ENCODE measurements around the gene ARHGEF28. TPM values are rescaled to one million over a fixed set of nuclear protein-coding genes. Genes with fewer than 3 reads are reported as not detected.

Gene ARHGEF28
- total RNA-seq, 1 experiment from 2014 or later, result 6.1 TPM

- no peak for TF ChIP-seq JUND (IDR thresholded peaks at IDR 0.05)
- no peak for TF ChIP-seq POLR2AphosphoS5 (IDR thresholded peaks at IDR 0.05; ENCODE audit: low read depth, low read length)
- no peak for TF ChIP-seq ATF3 (IDR thresholded peaks at IDR 0.05)
- TF ChIP-seq MAX (IDR thresholded peaks at IDR 0.05), result no peak
- no peak for TF ChIP-seq EZH2phosphoT487 (IDR thresholded peaks at IDR 0.05; ENCODE audit: borderline replicate concordance)
- TF ChIP-seq ELF1 (IDR thresholded peaks at IDR 0.05; ENCODE audit: borderline replicate concordance, low read depth), result no peak
- TF ChIP-seq SRF (IDR thresholded peaks at IDR 0.05; ENCODE audit: low read depth), result no peak
- TF ChIP-seq CBX3 (IDR thresholded peaks at IDR 0.05; ENCODE audit: low read depth), result no peak
- no peak for TF ChIP-seq ZNF274 (IDR thresholded peaks at IDR 0.05; ENCODE audit: low read depth, low read length)
- TF ChIP-seq CTCF (IDR thresholded peaks at IDR 0.05 in 2 of 3, conservative IDR thresholded peaks at IDR 0.05 in 1 of 3; ENCODE audit: borderline replicate concordance in 1 of 3, insufficient read depth in 1 of 3, low read depth in 2 of 3, low read length in 2 of 3), result no peak
- no peak for TF ChIP-seq YY1 (IDR thresholded peaks at IDR 0.05; ENCODE audit: extremely low read depth, insufficient replicate concordance, low read depth, low read length)
- no peak for TF ChIP-seq FOSL1 (IDR thresholded peaks at IDR 0.05; ENCODE audit: low read depth)
- TF ChIP-seq TCF7L2 (IDR thresholded peaks at IDR 0.05; ENCODE audit: borderline replicate concordance, extremely low read depth, insufficient read depth, insufficient read length), result no peak
- TF ChIP-seq REST (IDR thresholded peaks at IDR 0.05; ENCODE audit: low read depth), result no peak
- TF ChIP-seq SIN3A (IDR thresholded peaks at IDR 0.05; ENCODE audit: low read depth), result no peak
- TF ChIP-seq POLR2A (IDR thresholded peaks at IDR 0.05; ENCODE audit: borderline replicate concordance, extremely low read depth, insufficient read depth, insufficient read length), result no peak
- DNase-seq (ENCODE audit: low read depth, low spot score) (no peak), ATAC-seq (no peak)
- intact Hi-C loops (cut with micrococcal nuclease), result no loop called here
- H3K79me2 ChIP-seq (ENCODE audit: insufficient read depth, low read length), result no peaks in the 10 kb centered on the region
- ChIA-PET POLR2A (no interaction called here), RAD21 (ENCODE audit: low non-redundant PET in 1 of 2, low total read pairs in 2 of 2, uncharacterized antibody in 2 of 2, unreplicated experiment in 2 of 2) (no interaction called here), CTCF (no interaction called here)
- no TSS peak for BruUV-seq (replicated peaks)
- H2AFZ ChIP-seq (ENCODE audit: low read depth, low read length, poor library complexity, severe bottlenecking), result no peak overlapping the region
- H3K4me2 ChIP-seq (ENCODE audit: low read length), result no peak overlapping the region
- no peak overlapping the region for H3K4me3 ChIP-seq (replicated peaks in 1 of 2; ENCODE audit: low read depth in 1 of 2, low read length in 2 of 2)
- H3K9me3 ChIP-seq (ENCODE audit: control insufficient read depth in 1 of 2, insufficient read depth in 1 of 2, low read depth in 1 of 2, low read length in 2 of 2), result no peaks in the 10 kb centered on the region
- H3K9ac ChIP-seq (ENCODE audit: low read length), result no peak overlapping the region
- H4K20me1 ChIP-seq (ENCODE audit: insufficient read depth), result no peaks in the 10 kb centered on the region
- no peaks in the 10 kb centered on the region for H3K9me2 ChIP-seq (ENCODE audit: insufficient read depth)
- H3K27me3 ChIP-seq (ENCODE audit: insufficient read depth, low read length), result no peaks in the 10 kb centered on the region
- H3K36me3 ChIP-seq (ENCODE audit: control insufficient read depth in 1 of 2, insufficient read depth in 2 of 2, low read length in 2 of 2), result no peaks in the 10 kb centered on the region
- no peaks in the 10 kb centered on the region for H3K4me1 ChIP-seq (ENCODE audit: control insufficient read depth in 1 of 2, insufficient read depth in 2 of 2, low read length in 2 of 2)
- no peak overlapping the region for H3K27ac ChIP-seq (ENCODE audit: low read depth, low read length)
Observed at GRCh38 chr5:73928476-73929070, 302.6 kb downstream of the ARHGEF28 start.
